ENCODE data around the gene ZCCHC24. TPM values are rescaled to one million over a fixed set of nuclear protein-coding genes. Genes with fewer than 3 reads are reported as not detected.

ZCCHC24 gene
- total and polyA plus RNA-seq, 2 donors (not counting 3 experiments of a cell fraction or from before 2014, with no cell fraction given), result 5.2 to 8.4 TPM

DNA sequence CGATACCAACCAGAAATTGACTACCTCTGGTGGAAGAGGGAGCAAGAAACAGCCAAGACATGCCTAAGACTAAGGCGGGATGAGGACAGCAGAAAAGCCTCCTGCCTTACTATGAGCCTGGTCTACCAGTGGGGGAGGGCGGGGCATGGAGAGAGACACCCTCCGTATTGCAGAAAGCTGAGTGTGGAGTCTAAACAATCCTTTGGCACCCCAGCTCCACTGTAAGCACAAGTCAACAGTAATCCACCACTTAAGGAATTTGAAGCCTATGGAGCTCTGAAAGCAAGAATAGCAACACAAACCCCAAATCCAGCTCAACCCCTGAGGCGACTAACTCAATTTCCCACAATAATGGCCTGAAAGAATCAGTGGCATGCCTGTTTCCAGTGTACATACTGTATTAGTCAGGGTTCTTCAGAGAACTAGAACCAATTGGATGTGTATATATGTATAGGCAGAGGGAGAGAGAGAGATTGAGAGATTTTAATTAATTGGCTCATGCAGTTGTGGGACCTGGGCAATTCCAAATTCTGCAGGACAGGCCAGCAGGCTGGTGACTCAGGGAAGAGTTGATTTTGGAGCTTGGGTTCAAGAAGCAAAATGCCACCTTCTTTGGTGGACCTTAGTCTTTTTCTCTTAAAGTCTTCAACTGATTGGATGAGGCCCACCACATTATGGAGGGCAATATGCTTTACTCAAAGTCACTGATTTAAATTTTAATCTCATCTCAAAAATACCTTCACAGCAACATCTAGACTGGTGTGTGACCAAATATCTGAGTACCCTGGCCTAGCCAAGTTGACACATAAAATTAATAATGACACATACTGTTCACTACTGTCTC is 84.7 kb downstream of the ZCCHC24 start:
- no peak overlapping the region for H3K9ac ChIP-seq (replicated peaks; ENCODE audit: extremely low read depth, insufficient read depth, low read length)
- intact Hi-C loops (cut with micrococcal nuclease), result no loop called here
- DNase-seq (ENCODE audit: low read depth, low spot score), result no peak
- peaks cover 10 to 16% of the 10 kb centered on the region in 2 experiments for H3K27me3 ChIP-seq (ENCODE audit: control insufficient read depth in 2 of 2, insufficient read depth in 2 of 2, low read length in 2 of 2)
- no peaks in the 10 kb centered on the region for H3K36me3 ChIP-seq (ENCODE audit: control insufficient read depth in 2 of 2, extremely low read depth in 1 of 2, insufficient read depth in 2 of 2, low read length in 2 of 2)
- no peak overlapping the region for H3K27ac ChIP-seq (ENCODE audit: insufficient read depth, low read depth, low read length)
- dilution Hi-C loops (cut with MboI; ENCODE audit: extremely low pct_ligation_motif_present, low sequenced_read_pairs), result no loop called here
- TF ChIP-seq POLR2A (IDR thresholded peaks at IDR 0.05; ENCODE audit: low read depth, low read length) (no peak), JUN (IDR thresholded peaks at IDR 0.05; ENCODE audit: borderline replicate concordance, insufficient read depth, insufficient read length, low read depth) (no peak), FOS (IDR thresholded peaks at IDR 0.05; ENCODE audit: borderline replicate concordance, insufficient read depth, low read length) (no peak), MYC (IDR thresholded peaks at IDR 0.05; ENCODE audit: low read depth, low read length) (no peak), POLR2AphosphoS5 (IDR thresholded peaks at IDR 0.05; ENCODE audit: insufficient read depth, low read depth, low read length) (no peak), EZH2 (IDR thresholded peaks at IDR 0.05; ENCODE audit: borderline replicate concordance, low read depth, low read length, severe bottlenecking) (no peak), GATA2 (IDR thresholded peaks at IDR 0.05; ENCODE audit: insufficient read depth, insufficient read length, low read depth, low read length) (no peak)
- TF ChIP-seq, protein P1, sequence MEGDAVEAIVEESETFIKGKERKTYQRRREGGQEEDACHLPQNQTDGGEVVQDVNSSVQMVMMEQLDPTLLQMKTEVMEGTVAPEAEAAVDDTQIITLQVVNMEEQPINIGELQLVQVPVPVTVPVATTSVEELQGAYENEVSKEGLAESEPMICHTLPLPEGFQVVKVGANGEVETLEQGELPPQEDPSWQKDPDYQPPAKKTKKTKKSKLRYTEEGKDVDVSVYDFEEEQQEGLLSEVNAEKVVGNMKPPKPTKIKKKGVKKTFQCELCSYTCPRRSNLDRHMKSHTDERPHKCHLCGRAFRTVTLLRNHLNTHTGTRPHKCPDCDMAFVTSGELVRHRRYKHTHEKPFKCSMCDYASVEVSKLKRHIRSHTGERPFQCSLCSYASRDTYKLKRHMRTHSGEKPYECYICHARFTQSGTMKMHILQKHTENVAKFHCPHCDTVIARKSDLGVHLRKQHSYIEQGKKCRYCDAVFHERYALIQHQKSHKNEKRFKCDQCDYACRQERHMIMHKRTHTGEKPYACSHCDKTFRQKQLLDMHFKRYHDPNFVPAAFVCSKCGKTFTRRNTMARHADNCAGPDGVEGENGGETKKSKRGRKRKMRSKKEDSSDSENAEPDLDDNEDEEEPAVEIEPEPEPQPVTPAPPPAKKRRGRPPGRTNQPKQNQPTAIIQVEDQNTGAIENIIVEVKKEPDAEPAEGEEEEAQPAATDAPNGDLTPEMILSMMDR (IDR thresholded peaks at IDR 0.05; ENCODE audit: extremely low read depth in 1 of 2, insufficient read depth in 1 of 2, low read depth in 1 of 2, low read length in 2 of 2), result no peak
- TF ChIP-seq, protein P2, sequence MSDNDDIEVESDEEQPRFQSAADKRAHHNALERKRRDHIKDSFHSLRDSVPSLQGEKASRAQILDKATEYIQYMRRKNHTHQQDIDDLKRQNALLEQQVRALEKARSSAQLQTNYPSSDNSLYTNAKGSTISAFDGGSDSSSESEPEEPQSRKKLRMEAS (IDR thresholded peaks at IDR 0.05; ENCODE audit: insufficient read depth, insufficient read length), result no peak
- H3K9me1 ChIP-seq (replicated peaks; ENCODE audit: control insufficient read depth, extremely low read depth, insufficient read depth, low read length), result no peaks in the 10 kb centered on the region
- H3K4me2 ChIP-seq (ENCODE audit: insufficient read depth, low read length), result no peak overlapping the region
- no peaks in the 10 kb centered on the region for H3K79me2 ChIP-seq (ENCODE audit: control insufficient read depth, insufficient read depth, low read length)
- no peaks in the 10 kb centered on the region for H3K4me1 ChIP-seq (ENCODE audit: control insufficient read depth, extremely low read depth, insufficient read depth, low read length)
- FAIRE-seq, result no peak
- no TSS peak for BruUV-seq (replicated peaks)
- H2AFZ ChIP-seq (ENCODE audit: low read depth, low read length), result no peak overlapping the region
- H4K20me1 ChIP-seq (replicated peaks; ENCODE audit: control insufficient read depth, extremely low read depth, insufficient read depth, low read length), result no peaks in the 10 kb centered on the region
- CTCF ChIA-PET, result interaction anchor here (1.6 to 2.7 kb wide), 3 partner anchors 10 to 107 kb away, joined by 3 to 8 read pairs (median 4); no protein-coding TSS in a partner anchor
- POLR2A ChIA-PET, result no interaction called here
- H3K9me3 ChIP-seq (replicated peaks; ENCODE audit: control insufficient read depth, insufficient read depth, low read length), result no peaks in the 10 kb centered on the region
- H3K4me3 ChIP-seq (replicated peaks in 1 of 3; ENCODE audit: insufficient read depth in 1 of 3, low read depth in 1 of 3, low read length in 3 of 3), result no peak overlapping the region

All from endothelial cell of umbilical vein (primary cell).